ENCODE measurements around the gene MAPKAPK3. TPM values are rescaled to one million over a fixed set of nuclear protein-coding genes. Genes with fewer than 3 reads are reported as not detected.

MAPKAPK3 gene
- 100 to 1,000 TPM in 1 of 5 experiments, 10 to 100 TPM in 4; 26.7 to 196 (median 37.7) TPM for total RNA-seq
- 10 to 100 TPM; 53.4 to 54.1 TPM for polyA plus RNA-seq
- 43.9 reads per million, percentile 68 among the genes with 10 or more reads in this experiment for total RNA-seq

DNA sequence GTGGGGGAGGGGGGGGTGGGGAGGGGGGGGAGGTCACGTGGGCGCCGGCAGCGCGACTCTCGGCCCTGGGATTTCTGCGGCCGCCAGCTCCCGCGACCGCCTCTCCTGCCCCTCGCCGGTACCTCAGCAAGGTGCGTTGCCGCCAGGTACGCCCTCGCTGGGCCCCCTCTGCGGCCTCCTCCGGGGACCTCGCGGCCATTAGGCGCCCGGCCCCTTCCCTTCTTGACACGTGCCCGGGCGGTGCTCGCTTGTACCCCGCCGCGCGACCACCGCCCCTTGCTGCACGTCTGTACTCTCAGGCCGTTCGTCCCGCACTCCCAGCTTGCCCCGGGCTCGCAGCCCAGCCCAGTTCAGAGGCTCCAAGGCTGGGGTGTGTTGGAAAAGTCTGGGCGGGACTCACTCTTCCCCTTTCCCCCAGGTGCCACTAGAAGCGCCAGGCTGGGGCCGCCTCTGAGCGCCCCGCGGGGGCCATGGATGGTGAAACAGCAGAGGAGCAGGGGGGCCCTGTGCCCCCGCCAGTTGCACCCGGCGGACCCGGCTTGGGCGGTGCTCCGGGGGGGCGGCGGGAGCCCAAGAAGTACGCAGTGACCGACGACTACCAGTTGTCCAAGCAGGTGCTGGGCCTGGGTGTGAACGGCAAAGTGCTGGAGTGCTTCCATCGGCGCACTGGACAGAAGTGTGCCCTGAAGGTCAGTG is at the start of gene MAPKAPK3:
TSS of gene MAPKAPK3 (plus strand) at position 56 of the 696 bp plus-strand sequence. CDS start at position 471, 415 bp downstream.
- H3K27ac Mint-ChIP-seq: peak within 1 kb of the TSS; percentile 88 to 96 (median 92)
- no peaks in the 10 kb centered on the region for H3K27me3 ChIP-seq (ENCODE audit: control insufficient read depth in 2 of 2, insufficient read depth in 2 of 2, low read length in 2 of 2)
- DNase-seq (peak in 3 of 9 donors; percentile 33 to 46 (median 33)), ATAC-seq (no peak)
- ChIA-PET CTCF (interaction anchor here (0.6 to 13.9 kb wide), 13 partner anchors 9 to 885 kb away, joined by 3 to 578 read pairs (median 7); partner anchors contain the start of genes C3orf18, HEMK1 and MANF), POLR2A (interaction anchor here (0.6 to 25.1 kb wide), 15 partner anchors 16 to 1675 kb away, joined by 3 to 730 read pairs (median 5); partner anchors contain the start of genes C3orf18, DOCK3, HEMK1 and MANF)
- peak within 1 kb of the TSS; percentile 87 to 97 (median 92) for H3K4me3 Mint-ChIP-seq
- H3K4me3 ChIP-seq (ENCODE audit: low read length): peak within 1 kb of the TSS; percentile 77
- peaks cover 0 to 59% (median 0%) of the 10 kb centered on the region in 5 donors for H3K36me3 Mint-ChIP-seq
- peaks cover 50 to 78% (median 71%) of the 10 kb centered on the region in 7 donors for H3K4me1 Mint-ChIP-seq
- H3K9me3 ChIP-seq (ENCODE audit: control insufficient read depth in 2 of 3, low read length in 3 of 3): no peaks in the 10 kb centered on the region
- intact Hi-C loops (cut with micrococcal nuclease): loop anchor here (1.0 to 10.0 kb wide), 12 partner anchors 16 to 1538 kb away; partner anchors contain the start of genes CYB561D2 (in 1 of the 2), DUSP7 (in 1 of the 2), NPRL2 (in 1 of the 2) and PARP3 (in 1 of the 2)
- peaks cover 0 to 4% (median 0%) of the 10 kb centered on the region in 11 donors for H3K9me3 Mint-ChIP-seq
- peaks cover 62 to 66% of the 10 kb centered on the region in 2 donors for H3K4me1 ChIP-seq (ENCODE audit: control insufficient read depth in 2 of 2, insufficient read depth in 2 of 2, low read length in 2 of 2)
- no peaks in the 10 kb centered on the region for H3K27me3 Mint-ChIP-seq
- H3K36me3 ChIP-seq (ENCODE audit: control insufficient read depth in 2 of 3, insufficient read depth in 3 of 3, low read length in 3 of 3): peaks cover 0 to 11% (median 0%) of the 10 kb centered on the region in 3 experiments
- H3K27ac ChIP-seq (ENCODE audit: low read depth, low read length): peak within 1 kb of the TSS; percentile 88

GRCh38 chr3:50567386-50568167 is 49.4 kb upstream of the MAPKAPK3 start, which contains the start of gene C3orf18:
TSS of gene C3orf18 (minus strand) at chr3:50567747. CDS start at chr3:50565699, 2,048 bp downstream.
- Mint-ChIP-seq H3K27me3 (no peaks in the 10 kb centered on the region), H3K9me3 (no peaks in the 10 kb centered on the region), H3K4me3 (peak within 1 kb of the TSS; percentile 86 to 99 (median 96)), H3K36me3 (peaks cover 0 to 35% (median 0%) of the 10 kb centered on the region in 5 donors), H3K4me1 (peaks cover 26 to 68% (median 55%) of the 10 kb centered on the region in 7 donors), H3K27ac (peak within 1 kb of the TSS; percentile 91 to 98 (median 97))
- intact Hi-C loops (cut with micrococcal nuclease): loop anchor here (1.0 to 10.0 kb wide), 14 partner anchors 17 to 1489 kb away; partner anchors contain the start of genes GNAI2 (in 2 of the 2), APEH (in 1 of the 2), CACNA2D2 (in 1 of the 2) and CYB561D2 (in 1 of the 2)
- peaks cover 33 to 41% of the 10 kb centered on the region in 2 donors for H3K4me1 ChIP-seq (ENCODE audit: control insufficient read depth in 2 of 2, insufficient read depth in 2 of 2, low read length in 2 of 2)
- ATAC-seq: peak; percentile 85
- no peaks in the 10 kb centered on the region for H3K9me3 ChIP-seq (ENCODE audit: control insufficient read depth in 2 of 3, low read length in 3 of 3)
- peaks cover 0 to under 1% (median 0%) of the 10 kb centered on the region in 3 experiments for H3K36me3 ChIP-seq (ENCODE audit: control insufficient read depth in 2 of 3, insufficient read depth in 3 of 3, low read length in 3 of 3)
- CTCF ChIA-PET: interaction anchor here (0.7 to 20.2 kb wide), 8 partner anchors 9 to 405 kb away, joined by 3 to 578 read pairs (median 7); partner anchors contain the start of genes CISH and MAPKAPK3
- POLR2A ChIA-PET: interaction anchor here (0.6 to 21.2 kb wide), 15 partner anchors 13 to 1090 kb away, joined by 3 to 730 read pairs (median 5); partner anchors contain the start of genes CISH, CYB561D2, MANF and MAPKAPK3
- peak within 1 kb of the TSS; percentile 84 for H3K27ac ChIP-seq (ENCODE audit: low read depth, low read length)
- DNase-seq: peak; percentile 84 to 96 (median 90)
- H3K4me3 ChIP-seq (ENCODE audit: low read length): peak within 1 kb of the TSS; percentile 97
- no peaks in the 10 kb centered on the region for H3K27me3 ChIP-seq (ENCODE audit: control insufficient read depth in 2 of 2, insufficient read depth in 2 of 2, low read length in 2 of 2)

DNA sequence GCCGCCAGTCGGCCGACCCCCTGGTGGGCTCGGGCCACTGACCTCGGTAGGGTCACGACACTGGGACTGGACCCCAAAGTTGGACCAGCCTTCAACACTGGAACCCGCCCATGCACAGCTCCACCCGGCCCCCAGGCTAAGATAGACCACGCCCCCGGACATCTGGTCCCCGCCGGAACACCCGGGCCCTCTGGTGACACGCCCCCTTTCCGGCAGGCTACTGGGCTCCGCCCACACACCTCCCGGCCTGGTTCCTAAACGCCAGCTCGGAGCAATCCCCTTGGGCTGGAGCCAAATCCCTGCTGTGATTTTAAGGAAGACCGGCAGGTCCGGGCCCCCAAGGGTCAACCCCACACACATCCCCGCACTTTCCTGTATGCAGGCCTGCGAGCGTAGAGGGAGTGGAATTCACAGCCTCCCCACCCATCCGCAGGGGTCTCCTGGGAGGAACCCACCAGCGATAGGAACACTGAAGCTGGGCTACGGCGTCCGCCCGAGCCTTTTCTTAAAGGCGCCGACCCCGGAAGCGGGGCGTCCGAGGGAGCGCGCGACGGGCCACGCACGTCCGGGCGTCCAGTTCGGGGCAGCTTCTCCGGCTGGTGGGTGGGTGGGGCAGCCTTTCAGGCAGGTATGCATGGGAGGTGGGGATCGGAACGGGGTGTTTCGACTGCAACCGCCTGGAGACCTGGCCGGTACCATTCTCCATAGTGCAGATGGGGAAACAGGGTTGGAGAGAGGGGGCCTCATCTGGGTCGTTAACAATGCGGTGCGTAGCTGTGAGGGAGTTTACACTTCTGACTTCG is 47.8 kb upstream of the MAPKAPK3 start, which contains the start of gene HEMK1:
TSS of gene HEMK1 (plus strand) at position 576 of the 803 bp plus-strand sequence. CDS start 1,583 bp downstream, outside the sequence.
- CTCF ChIA-PET: interaction anchor here (0.6 to 20.2 kb wide), 7 partner anchors 12 to 930 kb away, joined by 3 to 578 read pairs (median 9); partner anchors contain the start of genes CISH and MAPKAPK3
- Mint-ChIP-seq H3K36me3 (peaks cover 0 to 31% (median 0%) of the 10 kb centered on the region in 5 donors), H3K27ac (peak within 1 kb of the TSS; percentile 90 to 98 (median 93)), H3K4me1 (peaks cover 37 to 75% (median 71%) of the 10 kb centered on the region in 7 donors), H3K9me3 (no peaks in the 10 kb centered on the region), H3K27me3 (no peaks in the 10 kb centered on the region), H3K4me3 (peak within 1 kb of the TSS; percentile 86 to 99 (median 96))
- ATAC-seq: peak; percentile 81
- peaks cover 0 to 3% (median 0%) of the 10 kb centered on the region in 3 experiments for H3K36me3 ChIP-seq (ENCODE audit: control insufficient read depth in 2 of 3, insufficient read depth in 3 of 3, low read length in 3 of 3)
- DNase-seq: peak; percentile 71 to 95 (median 90)
- no peaks in the 10 kb centered on the region for H3K9me3 ChIP-seq (ENCODE audit: control insufficient read depth in 2 of 3, low read length in 3 of 3)
- intact Hi-C loops (cut with micrococcal nuclease): loop anchor here (1.0 to 10.0 kb wide), 18 partner anchors 18 to 1488 kb away; partner anchors contain the start of genes HYAL3 (in 2 of the 2), NAA80 (in 2 of the 2), TMEM115 (in 2 of the 2) and APEH (in 1 of the 2)
- H3K4me1 ChIP-seq (ENCODE audit: control insufficient read depth in 2 of 2, insufficient read depth in 2 of 2, low read length in 2 of 2): peaks cover 49 to 57% of the 10 kb centered on the region in 2 donors
- POLR2A ChIA-PET: interaction anchor here (0.5 to 21.2 kb wide), 20 partner anchors 12 to 820 kb away, joined by 3 to 730 read pairs (median 4); partner anchors contain the start of genes CISH, CYB561D2, HYAL3 and MANF
- peak within 1 kb of the TSS; percentile 97 for H3K4me3 ChIP-seq (ENCODE audit: low read length)
- peak within 1 kb of the TSS; percentile 84 for H3K27ac ChIP-seq (ENCODE audit: low read depth, low read length)
- no peaks in the 10 kb centered on the region for H3K27me3 ChIP-seq (ENCODE audit: control insufficient read depth in 2 of 2, insufficient read depth in 2 of 2, low read length in 2 of 2)

DNA sequence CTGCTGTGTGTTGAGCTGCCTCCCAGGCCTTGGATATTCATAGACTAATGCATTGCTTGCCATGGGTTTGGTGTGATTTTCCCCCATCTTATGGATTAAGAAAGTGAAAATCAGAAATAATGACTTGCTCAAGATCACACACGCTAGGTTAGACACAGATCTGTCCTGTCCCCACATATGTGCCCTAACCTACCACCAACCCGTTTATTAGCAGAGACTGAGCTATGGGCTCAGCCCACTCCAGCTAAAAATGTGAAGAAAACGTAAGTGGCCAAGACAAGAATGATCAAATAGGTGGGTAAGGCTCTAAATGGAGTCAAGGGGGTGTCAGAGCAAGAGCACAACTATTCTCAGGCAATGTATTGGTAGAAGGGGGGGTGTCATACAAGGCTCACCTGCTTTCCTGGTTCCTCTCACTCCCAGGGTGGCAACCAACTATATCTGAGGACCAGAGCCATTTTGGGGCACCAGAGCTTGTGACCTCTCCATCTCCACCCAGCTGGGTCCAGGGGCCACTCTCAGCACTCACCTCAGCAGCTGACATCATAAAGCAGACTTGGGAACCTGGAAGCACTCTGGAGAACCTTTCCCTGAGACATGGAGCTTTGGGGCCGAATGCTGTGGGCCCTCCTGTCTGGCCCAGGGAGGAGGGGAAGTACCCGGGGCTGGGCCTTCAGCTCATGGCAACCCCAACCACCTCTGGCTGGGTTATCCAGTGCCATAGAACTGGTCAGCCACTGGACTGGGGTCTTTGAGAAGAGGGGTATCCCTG is 46.3 kb upstream of the MAPKAPK3 start:
- ATAC-seq (no peak), DNase-seq (no peak)
- Histone ChIP-seq H3K9me3 (ENCODE audit: control insufficient read depth in 2 of 3, low read length in 3 of 3) (no peaks in the 10 kb centered on the region), H3K36me3 (ENCODE audit: control insufficient read depth in 2 of 3, insufficient read depth in 3 of 3, low read length in 3 of 3) (peaks cover 0 to 3% (median 0%) of the 10 kb centered on the region in 3 experiments), H3K27ac (ENCODE audit: low read depth, low read length) (peak overlapping the region; percentile 84), H3K4me3 (ENCODE audit: low read length) (no peak overlapping the region), H3K27me3 (ENCODE audit: control insufficient read depth in 2 of 2, insufficient read depth in 2 of 2, low read length in 2 of 2) (no peaks in the 10 kb centered on the region), H3K4me1 (ENCODE audit: control insufficient read depth in 2 of 2, insufficient read depth in 2 of 2, low read length in 2 of 2) (peaks cover 64 to 72% of the 10 kb centered on the region in 2 donors)
- POLR2A ChIA-PET: interaction anchor here (1.1 to 21.2 kb wide), 7 partner anchors 10 to 234 kb away, joined by 3 to 730 read pairs (median 18); partner anchors contain the start of genes CISH, CYB561D2, MAPKAPK3 and NPRL2
- Mint-ChIP-seq H3K4me3 (peak overlapping the region; percentile 86 to 99 (median 96)), H3K9me3 (no peaks in the 10 kb centered on the region), H3K36me3 (peaks cover 0 to 31% (median 0%) of the 10 kb centered on the region in 5 donors), H3K27ac (peak overlapping the region; percentile 88 to 98 (median 92)), H3K4me1 (peaks cover 29 to 82% (median 75%) of the 10 kb centered on the region in 7 donors), H3K27me3 (no peaks in the 10 kb centered on the region)
- CTCF ChIA-PET: interaction anchor here (0.6 to 20.2 kb wide), 10 partner anchors 11 to 928 kb away, joined by 3 to 578 read pairs (median 8); partner anchors contain the start of genes CISH and MAPKAPK3
- intact Hi-C loops (cut with micrococcal nuclease): loop anchor here in 1 of 2 donors (5.0 kb wide), 2 partner anchors 107 to 402 kb away; no protein-coding TSS in a partner anchor

Measured in naive thymus-derived CD4-positive, alpha-beta T cell (primary cell).